GM13977 (cell line): ENCODE data around the gene FRRS1L.

Experiments
- DNase-seq: peaks from one replicate; pipeline ENCODE4 v3.0.0; 2012; ENCODE audit warnings: low spot score
- CTCF ChIP-seq: IDR thresholded peaks from 2 replicates; pipeline ENCODE4 v1.5.1; 2012; ENCODE audit warnings: mild to moderate bottlenecking, control low read depth; ENCODE audit not compliant: insufficient read depth; ENCODE audit errors: extremely low read depth, missing control alignments
- in situ Hi-C: fragments of 300-500 bp; cut with MboI; formaldehyde crosslinking; loops from one replicate; pipeline ENCODE4 v1.12.0; 2022; ENCODE audit warnings: low sequenced_read_pairs, low pct_unique_long_range_greater_than_20kb, mixed read lengths, inconsistent platforms; ENCODE audit not compliant: unreplicated experiment

The FRRS1L gene

GRCh38 chr9:109205526-109205925, 38.5 kb upstream of the FRRS1L start:
- no peak for TF ChIP-seq CTCF
- DNase-seq, result no peak
- in situ Hi-C loops, result no loop called here

GRCh38 chr9:109203761-109204360, 36.8 kb upstream of the FRRS1L start:
- no peak for DNase-seq
- TF ChIP-seq CTCF, result no peak
- in situ Hi-C loops, result no loop called here

- no peak for TF ChIP-seq CTCF
- no peak for DNase-seq
- in situ Hi-C loops, result no loop called here
Measured at GRCh38 chr9:109199676-109200075, 32.6 kb upstream of the FRRS1L start.

GRCh38 chr9:109198736-109199382, 31.8 kb upstream of the FRRS1L start:
- in situ Hi-C loops, result no loop called here
- no peak for DNase-seq
- TF ChIP-seq CTCF, result peak; percentile 39

GRCh38 chr9:109193974-109194556, 27.0 kb upstream of the FRRS1L start:
- in situ Hi-C loops, result no loop called here
- DNase-seq, result no peak
- no peak for TF ChIP-seq CTCF

GRCh38 chr9:109192732-109193361, 25.8 kb upstream of the FRRS1L start:
- no peak for DNase-seq
- TF ChIP-seq CTCF, result peak; percentile 34
- in situ Hi-C loops, result no loop called here
